HG03521 (cell line): ENCODE data around the gene PLXDC1.

ENCODE experiments used
- ATAC-seq: cut with Tn5 transposase; IDR thresholded peaks from one replicate; pipeline ENCODE4 v1.9.1; 2021; ENCODE audit warnings: mild to moderate bottlenecking, moderate library complexity; ENCODE audit not compliant: unreplicated experiment

Gene PLXDC1

DNA sequence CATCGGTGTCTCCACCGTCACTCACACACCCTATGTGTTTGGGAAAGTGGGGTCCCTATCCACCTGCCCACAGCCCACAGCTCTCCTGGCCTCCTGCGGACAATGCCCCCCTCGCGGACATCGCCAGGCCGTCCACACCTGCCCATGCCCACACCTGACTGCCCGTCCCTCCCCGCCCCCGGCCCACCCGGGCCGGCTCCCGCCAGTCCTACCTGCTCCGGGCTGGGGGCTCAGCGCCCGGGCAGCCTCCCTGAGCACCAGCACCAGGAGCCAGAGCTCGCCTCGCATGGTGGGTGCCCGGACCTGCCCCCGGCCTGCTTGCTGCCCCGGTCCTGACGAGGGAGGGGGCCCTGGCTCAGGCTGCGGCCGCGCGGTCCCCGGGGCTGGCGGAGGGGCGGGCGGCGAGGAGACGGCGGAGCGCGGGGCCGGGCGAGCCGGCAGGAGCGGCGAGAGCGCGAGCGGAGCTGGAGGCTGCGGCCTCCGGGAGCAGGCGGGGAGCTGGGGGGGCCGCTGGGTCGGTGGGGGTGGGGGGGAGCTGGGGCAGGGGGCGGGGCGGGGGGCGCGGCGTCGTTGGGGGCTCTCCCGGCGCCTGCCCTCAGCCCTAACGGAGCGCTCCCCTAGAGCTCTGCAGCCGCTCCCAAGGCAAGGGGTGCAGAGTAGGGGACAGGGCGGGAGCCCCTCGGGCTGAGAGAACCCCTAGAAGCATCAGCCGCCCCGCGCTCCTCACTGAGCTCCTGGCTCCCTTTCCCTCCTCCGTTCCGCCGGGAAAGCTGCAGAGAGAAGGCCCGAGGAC lies at the start of gene PLXDC1:
PLXDC1 (minus strand) TSS at position 488 of the 793 bp plus-strand sequence; CDS start at position 288, 200 bp downstream.
- ATAC-seq, result no peak

DNA sequence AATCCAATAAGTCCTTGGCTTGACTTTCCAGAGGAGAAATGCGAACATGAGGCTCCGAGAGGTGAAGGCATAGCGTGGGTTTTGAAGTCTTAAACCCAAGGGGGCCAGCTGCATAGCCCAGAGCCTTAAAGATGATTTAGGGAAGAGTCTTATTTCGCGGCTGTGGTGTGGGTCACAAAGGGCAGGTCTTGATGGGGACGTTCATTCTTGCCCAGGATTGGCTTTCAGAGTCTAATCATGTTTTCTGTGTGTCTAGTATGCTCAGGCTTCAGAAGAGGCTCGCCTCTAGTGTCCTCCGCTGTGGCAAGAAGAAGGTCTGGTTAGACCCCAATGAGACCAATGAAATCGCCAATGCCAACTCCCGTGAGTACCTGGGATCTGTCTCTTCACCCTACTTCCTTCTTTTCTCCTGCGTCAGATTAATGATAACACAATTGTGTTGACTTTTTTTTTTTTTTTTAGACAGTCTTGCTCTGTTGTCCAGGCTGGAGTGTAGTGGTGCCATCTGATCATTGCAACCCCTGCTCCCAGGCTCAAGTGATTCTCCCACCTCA lies 49.6 kb upstream of the PLXDC1 start:
- ATAC-seq, result no peak

DNA sequence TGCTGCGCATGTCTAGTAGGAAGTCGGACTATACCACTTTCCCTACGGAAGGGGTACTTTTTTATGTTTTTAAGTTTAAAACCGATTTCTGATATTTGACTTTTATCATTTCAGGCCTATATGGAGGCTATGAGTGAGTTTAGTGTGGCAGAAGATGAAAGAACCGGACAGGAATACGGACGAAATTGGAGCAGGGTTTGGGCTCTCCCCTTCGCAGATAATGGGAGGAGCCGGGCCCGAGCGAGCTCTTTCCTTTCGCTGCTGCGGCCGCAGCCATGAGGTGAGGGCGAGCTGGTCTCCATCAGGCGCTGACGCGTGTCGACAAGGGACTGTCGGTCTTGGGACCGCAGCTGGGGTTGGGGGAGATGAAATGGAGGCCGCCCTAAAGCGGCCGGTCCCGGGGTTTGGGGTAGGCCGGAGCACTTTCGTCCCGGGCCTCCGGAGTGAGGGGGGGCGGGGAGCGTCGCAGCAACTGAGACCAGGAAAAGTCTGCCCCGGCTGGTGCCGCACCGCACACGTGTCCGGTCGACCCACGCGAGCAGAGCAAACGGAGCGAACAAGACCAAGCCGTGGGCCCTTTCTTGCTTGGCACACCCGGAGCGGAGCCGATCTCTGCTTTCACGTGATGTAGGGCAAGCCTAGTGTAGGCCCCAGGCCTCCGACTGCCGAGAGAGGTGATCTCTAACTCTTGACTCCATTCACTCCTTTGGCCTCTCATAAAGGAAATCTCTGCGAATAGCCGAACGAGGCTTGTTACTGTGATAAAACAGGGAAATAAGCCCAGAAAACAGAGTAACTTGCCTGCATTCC lies 48.8 kb upstream of the PLXDC1 start, which contains the start of gene RPL19:
RPL19 (plus strand) TSS at position 214 of the 810 bp plus-strand sequence; CDS start at position 276, 62 bp downstream.
- peak; percentile 56 for ATAC-seq

DNA sequence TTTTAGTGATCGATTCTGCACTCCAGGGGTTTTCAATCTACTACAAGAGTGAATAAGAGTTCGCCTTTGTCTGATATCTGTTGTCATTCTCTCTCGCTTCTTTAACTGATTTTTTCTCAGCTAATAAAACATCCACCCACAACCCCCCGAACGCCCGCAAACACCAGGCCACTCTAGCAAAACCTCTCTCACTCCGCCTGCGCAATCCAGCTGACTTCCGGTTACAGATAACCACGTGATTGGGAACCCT lies 48.3 kb upstream of the PLXDC1 start:
- peak; percentile 67 for ATAC-seq

DNA sequence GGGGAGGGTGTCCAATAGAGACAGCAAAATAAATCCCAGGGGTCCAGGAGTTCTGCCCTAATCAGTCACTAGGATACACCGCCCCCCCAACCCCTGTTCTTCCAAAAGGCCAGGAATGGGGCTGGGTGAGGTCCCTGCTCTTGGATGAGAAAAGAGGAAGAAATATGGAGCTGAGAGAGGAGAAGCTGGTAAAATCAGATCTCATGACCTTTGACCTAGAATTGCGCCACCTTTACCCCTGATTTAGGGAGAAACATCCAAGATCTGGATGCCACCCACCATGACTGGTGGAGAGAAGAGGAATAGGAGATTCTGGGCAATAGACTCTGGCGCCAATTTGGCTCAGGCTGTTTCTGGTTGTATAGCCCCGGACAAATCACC lies 46.7 kb upstream of the PLXDC1 start:
- ATAC-seq, result no peak

DNA sequence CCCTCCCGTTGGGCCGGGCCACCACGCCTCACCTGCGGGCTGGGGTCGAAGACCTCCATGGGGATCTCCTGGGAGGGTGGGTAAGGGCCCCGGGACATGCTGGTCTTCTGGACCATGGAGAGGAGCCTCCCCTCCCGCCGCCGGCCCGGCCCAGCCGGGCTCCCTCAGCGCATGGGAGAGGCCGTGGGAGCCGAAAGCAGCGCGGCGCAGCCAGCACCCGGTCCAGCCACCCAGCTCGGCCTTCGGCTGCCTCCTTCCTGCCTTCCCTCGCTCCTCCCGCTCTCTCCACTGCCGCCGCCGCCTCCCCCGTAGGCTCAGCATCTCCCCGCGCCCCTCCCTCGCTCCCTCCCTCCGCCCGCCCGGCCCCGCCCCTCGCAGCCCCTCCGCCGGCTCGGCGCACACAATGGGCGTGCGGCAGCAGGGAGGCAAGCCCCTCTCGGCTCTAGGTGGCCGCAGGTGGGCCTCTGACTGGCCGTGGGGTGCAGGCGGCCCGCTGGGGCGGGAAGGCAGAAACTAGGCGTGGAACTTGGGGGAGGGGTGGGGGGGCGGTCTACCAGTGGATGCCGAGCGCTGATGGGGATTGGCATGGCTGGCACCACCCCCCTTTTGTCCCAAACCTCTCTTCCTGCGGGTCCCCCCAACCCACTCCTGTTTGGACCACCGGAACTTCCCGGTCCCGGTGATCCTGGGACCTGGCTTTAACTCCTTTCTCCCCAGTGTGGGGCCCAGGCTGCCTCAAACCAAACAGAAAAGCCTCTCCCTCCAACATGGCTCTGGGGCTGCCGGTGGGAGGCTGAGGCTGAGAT lies 46.1 kb upstream of the PLXDC1 start, which contains the start of gene CACNB1:
CACNB1 (minus strand) TSS at position 290 of the 806 bp plus-strand sequence; CDS start at position 116, 174 bp downstream.
- ATAC-seq, result no peak

DNA sequence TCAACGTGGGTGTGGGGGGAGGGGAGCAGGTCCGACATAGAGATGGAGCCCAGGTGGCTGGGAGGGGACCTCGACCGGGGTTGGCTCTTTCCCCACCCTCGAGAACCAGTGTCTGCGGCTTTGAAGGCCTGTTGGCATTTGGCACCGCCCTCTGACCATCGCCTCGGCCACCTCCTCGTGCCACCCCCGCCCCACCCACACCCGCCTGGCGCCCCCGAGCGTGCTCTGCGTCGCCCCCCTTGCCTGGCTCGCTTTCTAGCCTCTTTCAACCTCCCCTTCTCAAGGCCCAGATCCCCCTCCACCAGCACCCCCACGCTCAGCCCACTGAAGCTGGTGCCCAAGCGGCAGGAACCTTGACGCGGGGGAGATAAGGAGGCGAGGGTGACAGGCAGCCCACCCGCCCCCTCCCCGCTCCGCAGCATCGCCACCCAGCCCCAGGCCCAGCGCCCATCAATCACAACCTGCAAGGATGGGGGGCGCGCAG lies 45.4 kb upstream of the PLXDC1 start:
- no peak for ATAC-seq

DNA sequence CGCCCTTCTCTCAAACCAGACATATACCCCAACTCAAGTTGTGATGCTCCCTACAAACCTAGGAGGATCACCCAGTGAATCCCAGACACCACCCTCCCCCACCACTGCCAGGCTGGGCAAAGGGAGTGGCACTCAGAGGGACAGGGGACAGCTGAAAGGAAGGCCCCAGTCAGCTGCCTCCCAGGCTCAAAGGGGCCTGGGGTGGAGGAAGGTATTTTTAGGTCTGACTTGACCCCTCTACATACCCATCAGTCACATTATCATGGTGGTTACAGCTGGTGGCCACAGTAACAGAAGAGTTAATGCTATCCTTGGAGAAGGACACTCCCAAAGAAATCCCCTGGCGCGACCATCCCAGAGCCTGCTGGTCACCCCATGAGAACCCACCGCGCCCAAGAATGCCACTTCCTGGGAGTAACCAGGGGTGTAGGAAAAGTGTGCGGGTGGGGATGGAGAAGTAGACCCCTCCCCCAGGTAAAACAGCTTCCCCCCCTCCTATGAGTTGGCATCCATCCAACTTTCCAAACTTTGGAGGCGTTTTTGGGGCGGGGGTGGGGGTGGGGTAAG lies 44.9 kb upstream of the PLXDC1 start:
- no peak for ATAC-seq

DNA sequence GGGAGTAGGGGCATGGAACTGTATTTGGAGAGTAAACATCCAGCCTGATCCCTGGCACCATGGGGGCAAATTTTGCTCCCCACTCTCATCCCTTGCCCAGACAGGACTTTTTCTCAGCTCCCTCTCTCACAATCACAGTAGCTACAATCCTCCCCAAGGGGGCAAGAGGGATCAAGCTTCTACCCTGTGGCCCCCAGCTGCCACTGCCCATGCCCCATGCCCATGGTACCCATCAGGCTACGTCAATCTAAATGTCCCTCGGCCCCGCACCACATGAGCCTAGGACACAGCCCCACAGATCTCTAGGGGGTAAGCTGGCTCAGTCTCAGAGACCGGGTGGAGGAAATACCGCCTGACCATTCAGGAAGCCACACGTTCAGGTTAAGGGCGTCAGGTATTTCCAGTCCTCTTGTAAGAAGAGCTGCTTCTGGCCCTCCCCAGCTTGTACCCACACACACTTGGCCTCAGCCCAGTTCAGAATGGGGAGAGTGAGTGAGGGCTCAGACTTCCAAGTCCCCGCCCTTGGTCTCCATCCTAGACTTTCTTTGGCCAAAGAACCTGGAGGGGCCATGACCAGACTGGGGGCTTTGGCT lies 44.2 kb upstream of the PLXDC1 start:
- ATAC-seq, result no peak

DNA sequence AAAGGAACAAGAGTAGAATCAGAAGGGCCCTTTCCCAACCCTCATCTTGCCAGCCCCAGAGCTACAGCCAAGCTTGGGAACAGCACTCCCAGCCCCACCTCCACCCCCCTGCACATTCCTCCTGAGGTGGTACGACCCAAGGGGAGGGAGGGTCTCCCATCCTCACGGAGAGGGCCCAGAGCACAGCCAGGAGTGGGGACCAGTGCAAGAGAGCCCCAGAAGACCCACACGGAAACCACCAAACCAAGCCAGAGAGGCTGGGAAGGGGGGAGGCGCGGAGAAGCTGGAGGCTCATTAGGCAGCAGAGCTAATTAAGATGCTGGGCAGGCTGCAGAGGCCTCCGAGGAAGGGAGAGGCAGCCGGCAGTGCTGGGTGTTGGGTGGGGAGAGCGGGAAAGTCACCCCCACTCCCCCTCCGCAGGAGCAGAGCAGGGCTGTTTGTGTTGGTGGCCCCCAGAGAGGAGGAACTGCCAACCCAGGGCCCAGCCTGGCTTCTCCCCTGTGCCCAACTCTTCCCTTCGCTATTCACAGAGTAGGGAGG lies 43.6 kb upstream of the PLXDC1 start:
- no peak for ATAC-seq

DNA sequence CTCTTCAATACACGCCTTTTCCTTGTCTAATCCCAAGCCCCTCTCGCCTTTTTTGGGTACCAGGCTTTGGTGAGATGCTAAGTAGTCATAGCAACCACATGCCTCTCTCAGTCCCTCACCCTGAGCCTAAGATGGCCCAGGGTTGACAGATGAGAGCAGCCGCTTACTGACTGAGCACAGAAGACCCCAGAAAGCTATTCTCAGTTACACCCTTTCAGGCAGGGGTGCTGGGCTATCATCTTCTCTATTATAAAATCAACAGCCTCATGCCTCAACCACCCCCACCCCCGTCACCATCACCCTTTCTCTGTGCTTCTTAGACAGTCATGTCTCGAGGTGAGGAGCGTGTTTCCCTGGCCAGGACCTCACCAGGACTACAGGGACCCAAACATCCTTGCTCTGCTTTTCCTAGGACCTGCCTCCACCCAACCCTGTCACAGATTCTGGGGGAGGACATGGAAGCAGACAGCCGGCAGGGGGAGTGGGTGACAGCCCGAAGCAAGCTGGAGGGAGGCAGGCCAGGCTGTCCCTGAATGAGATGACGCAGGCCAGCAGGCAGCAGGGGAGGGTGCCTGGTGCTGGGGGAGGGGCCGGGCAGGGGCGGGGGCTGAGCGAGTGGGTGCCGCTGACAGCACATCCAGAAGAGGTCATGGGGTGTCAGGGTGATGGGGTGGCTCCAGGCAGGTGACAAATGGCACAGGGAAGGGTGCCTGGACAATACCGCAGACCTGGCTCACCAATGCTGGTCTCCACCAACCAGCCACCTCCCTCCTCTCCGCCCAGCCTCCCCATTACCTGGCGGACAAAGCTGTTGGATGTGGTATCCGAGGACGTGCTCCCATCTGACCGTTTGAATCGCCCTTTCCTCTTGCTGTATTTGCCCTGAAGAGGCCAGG lies 42.9 kb upstream of the PLXDC1 start:
- no peak for ATAC-seq

DNA sequence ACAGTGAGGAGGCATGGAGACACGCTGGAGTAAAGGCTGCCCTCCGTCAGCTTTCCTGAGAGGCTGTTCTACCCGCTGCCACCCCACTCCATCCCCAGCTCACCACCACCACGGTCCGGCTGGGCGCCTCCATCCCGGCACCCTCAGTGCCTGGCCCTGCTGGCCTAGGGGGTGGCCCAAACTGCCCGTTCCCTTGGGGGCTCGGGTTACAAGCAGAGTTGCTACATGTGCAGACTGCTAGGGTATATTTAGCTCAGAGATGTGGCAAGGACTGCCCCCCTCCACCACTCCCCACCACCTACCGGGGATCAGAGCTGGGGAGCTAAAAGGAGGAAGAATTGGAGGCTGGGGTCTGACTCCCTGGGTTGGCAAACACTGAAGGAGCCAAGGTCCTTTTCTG lies 41.9 kb upstream of the PLXDC1 start:
- no peak for ATAC-seq

DNA sequence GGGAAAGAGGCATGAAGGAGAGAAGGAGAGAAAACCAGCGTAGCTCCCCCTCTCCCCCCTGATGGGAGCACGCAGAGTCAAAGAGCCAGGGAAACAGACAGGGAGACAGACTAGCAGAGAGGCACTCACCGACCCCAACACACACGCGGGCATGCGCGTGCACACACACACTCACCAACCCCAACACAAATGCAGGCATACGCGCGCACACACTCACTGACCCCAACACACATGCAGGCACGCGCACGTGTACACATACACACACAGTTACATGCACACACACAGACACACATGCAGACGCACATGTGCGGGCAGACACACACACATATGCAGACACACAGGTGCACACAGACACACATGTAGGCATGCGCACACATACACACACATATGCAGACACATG lies 41.5 kb upstream of the PLXDC1 start:
- no peak for ATAC-seq

DNA sequence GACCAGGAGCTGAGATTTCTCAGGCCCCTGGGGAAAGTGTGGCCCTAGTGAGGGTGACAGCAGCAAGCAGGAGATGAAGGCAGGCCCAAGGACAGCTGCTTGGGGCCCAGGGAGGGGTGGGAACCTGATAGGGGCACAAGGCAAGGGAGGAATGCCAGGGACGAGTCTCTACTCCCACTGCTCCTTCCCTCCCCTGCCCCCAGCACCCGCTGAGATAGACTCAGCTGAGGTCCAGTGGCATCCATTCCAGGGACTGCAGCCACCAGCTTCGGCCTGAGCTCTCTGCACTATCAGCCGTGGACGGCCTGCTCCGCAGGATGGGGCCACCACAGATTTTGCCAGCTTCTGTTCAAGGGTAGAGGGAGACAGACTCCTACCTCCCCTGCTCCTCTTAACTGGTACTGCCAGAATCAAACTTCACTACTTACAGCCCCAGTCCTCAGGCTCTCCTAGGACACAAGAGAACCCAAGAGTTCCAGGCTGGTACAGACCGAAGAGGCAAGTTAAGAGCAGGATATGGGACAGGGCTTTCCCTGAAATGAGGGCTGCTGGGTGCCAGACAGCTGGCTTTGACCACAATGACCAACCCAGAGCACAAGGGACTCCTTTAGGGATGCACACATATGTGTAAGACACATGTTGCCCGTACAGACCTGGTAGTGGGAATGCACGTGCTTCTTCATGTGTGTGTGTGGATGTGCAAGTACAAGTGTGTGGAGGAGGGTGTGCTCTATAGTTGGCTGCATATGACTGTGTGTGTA lies 40.5 kb upstream of the PLXDC1 start:
- no peak for ATAC-seq

DNA sequence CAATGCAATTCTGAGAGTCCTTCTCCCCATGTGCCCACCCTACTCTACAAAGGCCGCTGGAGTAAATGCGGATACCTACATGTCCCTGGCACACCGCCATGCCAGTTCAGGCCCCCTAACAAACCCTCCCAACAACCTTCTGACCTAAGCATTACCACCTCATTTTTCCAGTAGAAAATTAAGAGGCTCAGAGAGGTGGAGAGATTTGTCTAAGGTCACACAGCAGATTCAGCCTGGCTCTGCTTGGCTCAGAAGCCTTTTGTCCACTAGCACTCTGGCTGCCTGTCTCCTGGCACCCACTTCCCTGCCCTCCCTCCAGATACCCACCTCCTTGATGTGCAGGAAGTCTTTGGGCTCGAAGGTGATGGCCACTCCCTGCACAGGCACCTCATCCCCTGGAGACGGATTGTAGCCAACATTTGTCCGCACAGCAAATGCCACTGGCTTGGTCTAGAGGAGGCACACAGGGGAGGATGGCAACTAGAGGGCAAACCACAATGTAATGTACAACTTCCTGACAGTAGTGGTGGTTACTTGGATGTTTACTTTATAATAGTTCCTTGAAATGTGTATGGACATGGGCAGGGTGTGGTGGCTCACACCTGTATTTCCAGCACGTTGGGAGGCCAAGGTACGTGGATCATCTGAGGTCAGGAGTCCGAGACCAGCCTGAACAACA lies 35.9 kb upstream of the PLXDC1 start:
- no peak for ATAC-seq

DNA sequence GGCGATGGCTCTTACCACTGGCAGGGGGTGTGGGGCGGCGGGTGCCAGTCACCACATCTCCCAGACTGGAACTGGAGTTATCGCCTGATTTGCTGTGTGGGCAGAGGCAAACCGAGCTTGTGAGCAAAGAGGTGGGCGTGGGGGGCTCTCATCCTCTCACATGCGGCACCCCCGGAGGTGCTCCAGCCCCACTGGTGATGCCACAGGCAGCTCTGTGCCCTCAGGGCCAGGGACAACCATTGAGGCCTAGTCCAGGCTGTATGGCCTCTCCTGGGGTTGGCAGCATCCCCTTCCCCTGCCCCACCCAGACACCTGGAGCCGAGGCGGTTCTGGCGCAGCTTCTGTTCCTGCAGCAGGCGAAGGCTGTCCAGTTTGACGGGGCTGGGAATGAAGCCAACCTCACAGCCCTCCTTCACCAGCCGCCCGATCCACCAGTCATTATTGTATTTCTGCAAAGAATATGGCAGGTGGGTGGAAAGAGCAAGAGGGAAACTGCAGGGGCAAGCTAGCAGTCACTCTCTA lies 35.1 kb upstream of the PLXDC1 start:
- ATAC-seq, result no peak

DNA sequence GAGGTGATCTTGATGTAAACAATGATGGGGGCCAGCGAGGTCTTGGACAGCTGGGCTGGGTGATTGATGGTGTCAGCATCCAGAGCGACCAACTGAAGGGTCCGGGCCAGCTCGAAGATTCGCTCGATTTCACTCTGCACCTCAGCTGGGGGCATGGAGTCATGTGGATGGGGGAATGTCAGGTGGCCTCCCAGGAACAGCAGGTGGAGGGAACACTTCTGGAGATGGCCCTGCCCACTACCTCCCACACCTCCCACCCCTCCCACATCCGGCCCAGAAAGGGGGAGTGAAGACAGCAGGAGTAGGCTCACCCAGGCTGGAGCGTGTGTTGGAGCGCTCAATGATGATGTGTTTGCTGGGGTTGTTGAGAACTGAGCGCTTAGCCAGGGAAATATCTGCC lies 32.3 kb upstream of the PLXDC1 start:
- ATAC-seq, result no peak
